ENCODE measurements around the gene SLC24A3.

Gene SLC24A3

DNA sequence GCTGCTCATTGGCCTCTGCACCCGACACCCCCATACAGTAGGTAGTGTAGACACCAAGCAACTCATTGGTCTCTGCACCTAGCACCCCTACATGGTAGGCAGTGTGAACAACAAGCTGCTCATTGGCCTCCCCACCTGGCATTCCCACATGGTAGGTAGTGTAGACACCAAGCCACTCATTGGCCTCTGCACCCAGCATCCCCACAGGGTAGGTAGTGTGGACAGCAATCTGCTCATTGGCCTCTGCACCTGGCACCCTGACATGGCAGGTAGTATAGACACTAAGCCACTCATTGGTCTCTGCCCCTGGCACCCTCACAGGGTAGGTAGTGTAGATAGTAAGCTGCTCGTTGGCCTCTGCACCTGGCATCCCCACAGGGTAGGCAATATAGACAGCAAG, 226.0 kb downstream of the SLC24A3 start:
- no peaks in the 10 kb centered on the region for H3K36me3 Mint-ChIP-seq
- DNase-seq (ENCODE audit: low spot score in 2 of 2) (no peak), ATAC-seq (ENCODE audit: low read depth) (no peak)
- peaks cover 5% of the 10 kb centered on the region for H3K27me3 Mint-ChIP-seq
- no peaks in the 10 kb centered on the region for H3K4me1 Mint-ChIP-seq
- no peak overlapping the region for H3K4me3 Mint-ChIP-seq
- no peak overlapping the region for H3K27ac Mint-ChIP-seq
- H3K9me3 Mint-ChIP-seq, result peaks cover 8% of the 10 kb centered on the region

- Mint-ChIP-seq H3K4me3 (no peak overlapping the region), H3K27ac (no peak overlapping the region), H3K4me1 (no peaks in the 10 kb centered on the region), H3K9me3 (peaks cover 10% of the 10 kb centered on the region), H3K27me3 (peaks cover 5% of the 10 kb centered on the region), H3K36me3 (no peaks in the 10 kb centered on the region)
- ATAC-seq (ENCODE audit: low read depth) (no peak), DNase-seq (ENCODE audit: low spot score in 2 of 2) (no peak)
These were observed 228.5 kb downstream of the SLC24A3 start for GRCh38 chr20:19440660-19441527.

GRCh38 chr20:19446246-19446645, 233.8 kb downstream of the SLC24A3 start:
- H3K9me3 Mint-ChIP-seq, result peaks cover 6% of the 10 kb centered on the region
- H3K27ac Mint-ChIP-seq, result no peak overlapping the region
- H3K27me3 Mint-ChIP-seq, result peaks cover 4% of the 10 kb centered on the region
- ATAC-seq (ENCODE audit: low read depth) (no peak), DNase-seq (ENCODE audit: low spot score in 2 of 2) (no peak)
- no peaks in the 10 kb centered on the region for H3K4me1 Mint-ChIP-seq
- H3K36me3 Mint-ChIP-seq, result no peaks in the 10 kb centered on the region
- no peak overlapping the region for H3K4me3 Mint-ChIP-seq

GRCh38 chr20:19448632-19449031, 236.2 kb downstream of the SLC24A3 start:
- peaks cover 2% of the 10 kb centered on the region for H3K4me1 Mint-ChIP-seq
- H3K27me3 Mint-ChIP-seq, result peaks cover 4% of the 10 kb centered on the region
- no peak overlapping the region for H3K4me3 Mint-ChIP-seq
- ATAC-seq (ENCODE audit: low read depth) (no peak), DNase-seq (ENCODE audit: low spot score in 2 of 2) (no peak)
- no peak overlapping the region for H3K27ac Mint-ChIP-seq
- H3K9me3 Mint-ChIP-seq, result peaks cover 3% of the 10 kb centered on the region
- no peaks in the 10 kb centered on the region for H3K36me3 Mint-ChIP-seq

DNA sequence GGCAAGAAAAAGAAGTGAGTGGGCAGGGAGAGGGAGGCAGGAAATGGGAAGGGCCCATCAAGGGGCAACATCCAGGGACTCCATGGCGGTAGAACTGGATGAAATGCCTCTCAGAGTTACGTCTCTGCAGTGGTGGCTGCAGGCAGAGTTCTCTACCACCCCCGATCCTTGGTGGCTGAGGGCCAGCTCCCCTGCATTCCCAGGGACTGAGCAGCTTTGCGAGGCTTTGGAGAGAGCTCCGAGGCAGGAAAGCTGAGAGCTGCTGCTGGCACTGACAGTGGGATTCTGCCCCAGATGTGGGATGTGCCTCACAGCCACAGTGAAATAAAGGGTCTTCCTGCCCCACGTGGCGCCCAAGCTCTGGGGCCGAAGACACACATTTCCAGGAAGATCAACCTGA, 236.6 kb downstream of the SLC24A3 start:
- DNase-seq (ENCODE audit: low spot score in 2 of 2) (no peak), ATAC-seq (ENCODE audit: low read depth) (no peak)
- Mint-ChIP-seq H3K27ac (no peak overlapping the region), H3K4me3 (no peak overlapping the region), H3K27me3 (peaks cover 4% of the 10 kb centered on the region), H3K4me1 (peaks cover 2% of the 10 kb centered on the region), H3K36me3 (no peaks in the 10 kb centered on the region), H3K9me3 (peaks cover 3% of the 10 kb centered on the region)

GRCh38 chr20:19451231-19451922, 238.9 kb downstream of the SLC24A3 start:
- H3K27me3 Mint-ChIP-seq, result peaks cover 8% of the 10 kb centered on the region
- H3K9me3 Mint-ChIP-seq, result peaks cover 1% of the 10 kb centered on the region
- no peak overlapping the region for H3K27ac Mint-ChIP-seq
- H3K4me3 Mint-ChIP-seq, result no peak overlapping the region
- H3K36me3 Mint-ChIP-seq, result no peaks in the 10 kb centered on the region
- no peak for DNase-seq (ENCODE audit: low spot score in 2 of 2)
- ATAC-seq (ENCODE audit: low read depth), result no peak
- H3K4me1 Mint-ChIP-seq, result peaks cover 2% of the 10 kb centered on the region

DNA sequence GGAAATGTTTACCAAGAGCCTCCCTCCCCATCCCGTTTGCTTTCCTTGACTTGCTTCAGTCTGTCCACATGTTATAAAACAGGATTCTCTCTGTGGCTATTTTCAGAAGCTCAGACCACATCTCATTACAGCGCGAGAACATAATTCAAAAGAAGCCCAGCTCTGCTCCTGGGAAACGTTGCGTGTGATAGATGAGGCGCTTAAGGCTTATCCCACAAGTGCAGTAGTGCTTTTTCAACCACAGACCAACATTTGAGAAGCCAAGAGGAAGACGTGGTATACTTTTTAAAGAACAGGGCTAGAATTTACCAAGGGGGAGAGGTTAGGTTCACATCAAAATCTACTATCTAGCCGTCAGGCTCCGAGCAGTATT, 239.5 kb downstream of the SLC24A3 start:
- ATAC-seq (ENCODE audit: low read depth) (no peak), DNase-seq (ENCODE audit: low spot score in 2 of 2) (no peak)
- Mint-ChIP-seq H3K27ac (no peak overlapping the region), H3K4me3 (no peak overlapping the region), H3K4me1 (peaks cover 2% of the 10 kb centered on the region), H3K27me3 (peaks cover 10% of the 10 kb centered on the region), H3K9me3 (peaks cover 1% of the 10 kb centered on the region), H3K36me3 (no peaks in the 10 kb centered on the region)

DNA sequence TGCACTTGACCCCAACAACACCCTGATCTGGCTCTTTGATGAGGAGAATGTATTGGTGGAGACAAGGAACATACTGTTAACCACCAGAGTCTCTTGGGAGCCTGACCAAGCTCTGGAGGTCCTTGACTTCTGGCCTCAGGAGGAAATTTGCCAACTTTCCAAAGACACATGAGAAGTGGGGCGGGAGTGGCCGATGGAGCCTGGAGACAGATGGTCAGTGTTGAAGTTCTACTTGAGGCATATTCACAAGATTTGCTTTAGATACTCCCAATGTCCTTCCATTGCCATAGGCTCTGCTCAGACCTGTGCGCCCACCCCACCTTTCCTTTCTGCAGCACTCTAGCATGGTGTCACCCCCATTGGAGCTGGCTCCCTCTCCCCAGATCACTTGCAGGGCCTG, 241.0 kb downstream of the SLC24A3 start:
- ATAC-seq (ENCODE audit: low read depth) (no peak), DNase-seq (ENCODE audit: low spot score in 2 of 2) (no peak)
- no peak overlapping the region for H3K4me3 Mint-ChIP-seq
- H3K27ac Mint-ChIP-seq, result no peak overlapping the region
- no peaks in the 10 kb centered on the region for H3K36me3 Mint-ChIP-seq
- peaks cover 6% of the 10 kb centered on the region for H3K27me3 Mint-ChIP-seq
- peaks cover 1% of the 10 kb centered on the region for H3K9me3 Mint-ChIP-seq
- H3K4me1 Mint-ChIP-seq, result peaks cover 2% of the 10 kb centered on the region

- Mint-ChIP-seq H3K4me1 (peaks cover 2% of the 10 kb centered on the region), H3K36me3 (no peaks in the 10 kb centered on the region), H3K27me3 (peaks cover 6% of the 10 kb centered on the region), H3K9me3 (peaks cover 1% of the 10 kb centered on the region), H3K4me3 (no peak overlapping the region), H3K27ac (no peak overlapping the region)
- ATAC-seq (ENCODE audit: low read depth) (no peak), DNase-seq (ENCODE audit: low spot score in 2 of 2) (no peak)
These were observed 241.4 kb downstream of the SLC24A3 start for GRCh38 chr20:19453862-19454261.

DNA sequence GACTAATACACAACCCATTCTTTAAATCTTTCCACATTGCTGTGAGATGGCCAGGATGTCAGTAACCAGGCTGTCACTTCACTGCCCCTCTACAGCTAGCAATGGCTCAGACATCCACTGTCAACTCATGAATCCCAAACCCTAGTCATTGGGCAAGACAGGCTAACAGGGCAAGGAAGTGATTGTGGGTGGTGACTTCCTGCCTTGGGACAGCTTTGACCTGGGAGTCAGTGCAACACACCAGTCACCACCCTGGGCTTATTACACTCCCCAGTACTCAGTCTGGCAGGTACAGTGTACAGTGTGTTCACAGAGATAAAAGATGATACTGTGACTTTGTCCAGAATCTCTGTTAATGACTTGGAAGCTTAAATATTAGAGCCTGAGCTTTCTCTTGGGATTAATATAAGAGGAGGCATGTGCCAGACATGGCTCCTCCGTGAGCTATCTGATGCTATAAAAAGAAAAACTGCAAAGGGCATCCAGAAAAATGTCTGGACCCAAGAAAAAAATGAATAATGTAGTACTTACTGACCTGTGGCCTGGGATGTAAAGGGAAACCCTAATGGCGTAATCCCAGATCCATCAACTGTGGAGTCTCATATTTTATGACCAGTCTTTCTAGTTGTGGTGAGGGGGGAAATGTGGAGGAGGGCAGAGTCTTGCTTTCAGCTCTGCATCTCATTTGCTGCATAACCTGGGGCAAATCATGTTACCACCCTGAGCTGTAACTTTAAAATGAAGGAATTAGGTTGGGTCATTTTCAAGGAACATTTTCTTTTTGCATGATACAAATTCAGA, 244.4 kb downstream of the SLC24A3 start:
- DNase-seq (ENCODE audit: low spot score in 2 of 2) (no peak), ATAC-seq (ENCODE audit: low read depth) (no peak)
- Mint-ChIP-seq H3K36me3 (no peaks in the 10 kb centered on the region), H3K4me1 (peaks cover 2% of the 10 kb centered on the region), H3K4me3 (no peak overlapping the region), H3K9me3 (peaks cover 1% of the 10 kb centered on the region), H3K27ac (no peak overlapping the region), H3K27me3 (peaks cover 9% of the 10 kb centered on the region)

- no peak overlapping the region for H3K4me3 Mint-ChIP-seq
- H3K36me3 Mint-ChIP-seq, result no peaks in the 10 kb centered on the region
These were observed 245.2 kb downstream of the SLC24A3 start for GRCh38 chr20:19457611-19458010.

DNA sequence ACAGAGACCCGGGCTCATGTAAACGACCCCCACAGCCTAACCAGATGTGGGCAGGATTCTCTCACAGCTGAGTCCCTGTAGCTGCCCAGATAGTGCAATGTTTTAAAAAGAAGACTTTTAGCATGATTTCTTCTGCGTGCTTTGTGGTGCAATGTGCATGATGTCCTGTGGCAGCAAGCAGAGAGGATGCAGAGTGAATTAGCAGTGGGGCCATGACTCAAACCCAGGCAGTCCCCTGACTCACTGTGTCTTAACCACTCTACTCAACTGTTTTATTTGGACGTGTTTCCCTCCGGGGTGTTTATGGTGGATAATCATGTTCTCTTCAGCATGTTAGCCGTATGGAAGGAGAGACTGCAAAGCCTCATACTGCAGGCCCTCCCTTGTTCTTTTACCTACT, 247.9 kb downstream of the SLC24A3 start:
- no peak for DNase-seq (ENCODE audit: low spot score in 2 of 2)
- Mint-ChIP-seq H3K36me3 (no peaks in the 10 kb centered on the region), H3K9me3 (no peaks in the 10 kb centered on the region), H3K27me3 (peaks cover 10% of the 10 kb centered on the region), H3K27ac (no peak overlapping the region), H3K4me1 (no peaks in the 10 kb centered on the region), H3K4me3 (no peak overlapping the region)
- ATAC-seq (ENCODE audit: low read depth), result no peak

More at GRCh38 chr20:19457611-19458010, 245.2 kb downstream of the SLC24A3 start:
- DNase-seq (ENCODE audit: low spot score in 2 of 2) (no peak), ATAC-seq (ENCODE audit: low read depth) (no peak)
- Mint-ChIP-seq H3K27ac (no peak overlapping the region), H3K9me3 (no peaks in the 10 kb centered on the region), H3K27me3 (peaks cover 9% of the 10 kb centered on the region), H3K4me1 (no peaks in the 10 kb centered on the region)

GRCh38 chr20:19462491-19462890, 250.0 kb downstream of the SLC24A3 start:
- Mint-ChIP-seq H3K4me3 (no peak overlapping the region), H3K27ac (no peak overlapping the region)

GRCh38 chr20:19463597-19463996, 251.2 kb downstream of the SLC24A3 start:
- ATAC-seq (ENCODE audit: low read depth) (no peak), DNase-seq (ENCODE audit: low spot score in 2 of 2) (no peak)
- Mint-ChIP-seq H3K27ac (no peak overlapping the region), H3K4me1 (no peaks in the 10 kb centered on the region), H3K9me3 (no peaks in the 10 kb centered on the region), H3K4me3 (no peak overlapping the region), H3K27me3 (peaks cover 12% of the 10 kb centered on the region), H3K36me3 (no peaks in the 10 kb centered on the region)

More at GRCh38 chr20:19462491-19462890, 250.0 kb downstream of the SLC24A3 start:
- Mint-ChIP-seq H3K36me3 (no peaks in the 10 kb centered on the region), H3K4me1 (no peaks in the 10 kb centered on the region), H3K27me3 (peaks cover 8% of the 10 kb centered on the region), H3K9me3 (no peaks in the 10 kb centered on the region)
- DNase-seq (ENCODE audit: low spot score in 2 of 2) (no peak), ATAC-seq (ENCODE audit: low read depth) (no peak)
